GM19438 (cell line): ENCODE measurements around the gene FES.
A peak's percentile ranks its signal among the peaks of the same experiment; 100 is the strongest.
"Not testable (repeated sequence)": the region's sequence is repeated elsewhere in the genome, so short reads cannot be mapped to it uniquely, and the experiment has no call there.

ENCODE experiments used
- ATAC-seq: cut with Tn5 transposase; IDR thresholded peaks from one replicate; pipeline ENCODE4 v1.9.1; 2021; ENCODE audit warnings: low read depth; ENCODE audit not compliant: unreplicated experiment

FES gene

DNA sequence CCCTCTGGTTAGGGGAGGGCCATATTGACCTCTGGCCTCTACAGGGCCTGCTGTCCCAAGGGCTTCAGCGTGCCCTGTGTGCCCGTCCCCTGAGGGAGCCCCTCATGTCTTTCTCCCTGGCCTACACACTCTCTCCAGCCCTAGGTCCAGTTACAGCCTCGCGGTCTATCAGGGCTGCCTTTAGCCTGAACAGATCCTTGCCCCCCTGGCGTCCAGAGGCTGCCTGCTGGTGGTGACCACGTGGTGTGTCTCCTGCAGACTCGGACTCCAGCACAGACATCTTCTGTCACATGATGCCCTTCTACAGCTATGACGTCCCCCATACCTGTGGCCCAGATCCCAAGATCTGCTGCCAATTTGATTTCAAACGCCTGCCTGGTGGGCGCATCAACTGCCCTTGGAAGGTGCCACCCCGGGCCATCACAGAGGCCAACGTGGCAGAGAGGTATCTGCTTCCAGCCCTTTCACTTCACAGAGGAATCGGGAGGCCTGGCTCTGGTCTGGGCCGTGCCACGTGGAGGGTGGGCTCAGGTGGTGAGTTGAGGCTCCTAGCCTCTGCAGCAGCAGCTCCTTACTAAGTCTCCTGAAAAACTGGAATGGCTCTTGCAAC, 22.9 kb downstream of the FES start:
- no peak for ATAC-seq

DNA sequence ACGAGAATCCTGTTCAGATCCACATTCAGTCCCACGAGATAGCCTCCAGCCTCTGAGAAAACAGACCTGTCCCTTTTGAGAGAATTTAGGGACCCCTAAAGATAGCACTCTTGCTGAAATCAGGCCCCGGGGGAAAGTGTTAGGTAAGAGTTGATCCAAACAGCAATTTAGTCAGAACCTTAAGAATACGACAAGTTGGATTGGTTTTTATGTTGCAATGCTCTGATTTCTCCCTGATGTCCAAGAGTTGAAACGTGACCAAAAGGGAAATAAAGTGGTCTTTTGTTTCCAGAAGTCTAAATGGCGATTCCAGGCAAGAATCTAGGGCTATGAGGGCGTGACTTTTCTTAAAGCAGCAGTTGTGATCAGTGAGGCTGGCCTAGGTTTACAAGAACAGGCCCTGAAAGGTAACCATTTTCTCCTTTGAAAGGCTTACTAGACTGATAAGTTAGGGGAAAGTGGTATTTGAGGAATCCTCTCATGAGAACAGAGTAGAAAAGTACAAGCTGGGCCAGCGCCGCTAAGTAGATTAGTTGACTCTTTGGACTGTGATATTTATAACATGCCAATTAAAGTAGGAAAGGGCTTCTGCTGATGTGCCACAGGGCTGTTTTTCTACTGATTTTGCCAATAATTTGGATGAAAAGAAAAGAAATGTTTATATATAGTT, 23.7 kb downstream of the FES start:
- no peak for ATAC-seq

DNA sequence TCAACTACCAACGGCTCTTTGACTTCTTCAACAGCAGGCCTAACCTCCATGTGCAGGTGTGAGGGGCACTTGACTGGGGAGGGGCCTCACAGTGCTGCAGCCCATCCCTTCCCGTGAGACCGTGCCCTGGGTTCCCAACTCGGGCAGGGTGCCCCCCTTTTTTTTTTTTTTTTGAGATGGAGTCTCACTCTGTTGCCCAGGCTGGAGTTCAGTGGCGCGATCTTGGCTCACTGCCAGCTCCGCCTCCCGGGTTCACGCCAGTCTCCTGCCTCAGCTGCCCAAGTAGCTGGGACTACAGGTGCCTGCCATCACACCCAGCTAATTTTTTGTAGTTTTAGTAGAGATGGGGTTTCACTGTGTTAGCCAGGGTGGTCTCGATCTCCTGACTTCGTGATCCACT, 25.1 kb downstream of the FES start:
- ATAC-seq: not testable (repeated sequence)

DNA sequence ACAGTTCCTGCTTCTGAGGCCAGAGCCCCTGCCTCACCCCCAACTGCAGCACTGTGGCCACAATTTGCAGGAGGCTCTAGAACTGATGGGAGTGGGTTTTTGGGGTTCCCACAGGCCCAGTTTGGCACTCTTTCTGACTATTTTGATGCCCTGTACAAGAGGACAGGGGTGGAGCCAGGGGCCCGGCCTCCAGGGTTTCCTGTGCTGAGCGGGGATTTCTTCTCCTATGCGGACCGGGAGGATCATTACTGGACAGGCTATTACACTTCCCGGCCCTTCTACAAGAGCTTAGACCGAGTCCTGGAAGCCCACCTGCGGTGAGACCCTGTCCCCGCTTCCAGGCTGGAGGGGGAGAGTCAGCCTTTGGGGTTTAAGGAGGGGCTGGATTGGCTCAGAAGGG, 25.7 kb downstream of the FES start:
- no peak for ATAC-seq

DNA sequence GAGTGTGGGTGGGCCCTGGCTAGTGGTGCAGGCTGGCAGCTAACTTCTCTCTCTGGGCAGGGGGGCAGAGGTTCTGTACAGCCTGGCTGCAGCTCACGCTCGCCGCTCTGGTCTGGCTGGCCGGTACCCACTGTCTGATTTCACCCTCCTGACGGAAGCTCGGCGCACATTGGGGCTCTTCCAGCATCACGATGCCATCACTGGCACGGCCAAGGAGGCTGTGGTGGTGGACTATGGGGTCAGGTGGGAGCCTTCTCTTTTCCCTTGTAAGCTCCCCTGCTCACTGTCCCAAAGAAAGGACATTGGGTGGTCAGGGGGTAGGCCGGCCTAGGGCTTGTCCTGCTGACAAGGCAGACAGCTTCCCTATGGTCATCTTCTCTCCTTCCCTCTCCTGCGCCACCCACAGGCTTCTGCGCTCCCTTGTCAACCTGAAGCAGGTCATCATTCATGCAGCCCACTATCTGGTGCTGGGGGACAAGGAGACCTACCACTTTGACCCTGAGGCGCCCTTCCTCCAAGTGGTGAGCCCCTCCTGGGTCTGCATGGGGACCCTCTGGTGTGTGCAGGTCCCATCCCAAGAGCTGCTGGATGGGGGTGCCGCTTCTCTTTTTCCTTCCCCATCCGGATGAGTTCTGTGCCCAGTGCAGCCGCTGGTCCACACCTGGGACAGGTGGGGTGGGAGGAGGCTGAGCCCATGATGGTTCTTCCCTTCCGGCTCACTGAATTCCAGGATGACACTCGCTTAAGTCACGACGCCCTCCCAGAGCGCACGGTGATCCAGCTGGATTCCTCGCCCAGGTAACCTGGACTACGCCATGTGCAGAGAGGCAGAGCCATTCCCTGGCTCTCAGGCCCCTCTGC, 26.4 kb downstream of the FES start:
- ATAC-seq: no peak

DNA sequence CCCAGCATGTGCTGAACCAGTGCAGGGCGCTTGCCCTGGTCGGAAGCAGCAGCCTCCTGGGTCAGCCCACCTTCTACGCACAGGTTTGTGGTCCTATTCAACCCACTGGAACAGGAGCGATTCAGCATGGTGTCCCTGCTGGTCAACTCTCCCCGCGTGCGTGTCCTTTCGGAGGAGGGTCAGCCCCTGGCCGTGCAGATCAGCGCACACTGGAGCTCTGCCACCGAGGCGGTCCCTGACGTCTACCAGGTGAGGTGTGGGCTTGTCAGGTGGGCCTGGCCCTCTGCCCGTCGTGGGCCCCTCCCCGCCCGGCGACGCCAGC, 27.0 kb downstream of the FES start:
- ATAC-seq: no peak

DNA sequence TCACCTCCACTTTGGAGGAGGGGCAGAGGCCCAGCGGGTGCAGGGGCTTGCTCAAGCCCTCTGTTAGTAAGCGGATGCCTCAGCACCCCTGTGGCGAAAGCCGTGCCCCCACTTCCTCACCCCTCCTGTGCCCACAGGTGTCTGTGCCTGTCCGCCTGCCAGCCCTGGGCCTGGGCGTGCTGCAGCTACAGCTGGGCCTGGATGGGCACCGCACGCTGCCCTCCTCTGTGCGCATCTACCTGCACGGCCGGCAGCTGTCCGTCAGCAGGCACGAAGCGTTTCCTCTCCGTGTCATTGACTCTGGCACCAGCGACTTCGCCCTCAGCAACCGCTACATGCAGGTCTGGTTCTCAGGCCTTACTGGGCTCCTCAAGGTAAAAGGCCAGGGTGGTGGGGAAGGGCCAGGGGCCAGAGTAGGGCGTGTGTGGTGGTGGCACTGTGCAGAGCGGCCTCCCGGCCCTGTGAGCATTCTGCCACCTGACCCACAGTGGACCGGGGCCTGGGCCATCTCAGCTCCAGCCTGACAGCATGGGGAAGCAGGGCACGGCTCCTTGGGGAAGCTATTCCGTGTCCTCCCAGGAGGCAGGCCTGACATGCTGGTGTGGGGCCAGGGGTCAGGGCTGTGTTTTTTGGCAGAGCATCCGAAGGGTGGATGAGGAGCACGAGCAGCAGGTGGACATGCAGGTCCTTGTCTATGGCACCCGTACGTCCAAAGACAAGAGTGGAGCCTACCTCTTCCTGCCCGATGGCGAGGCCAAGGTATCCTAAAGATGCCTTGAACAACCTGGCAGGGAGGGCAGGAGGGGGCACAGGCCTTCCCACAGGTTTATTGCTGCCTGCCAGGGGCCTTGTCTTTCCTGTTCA, 27.8 kb downstream of the FES start:
- no peak for ATAC-seq

DNA sequence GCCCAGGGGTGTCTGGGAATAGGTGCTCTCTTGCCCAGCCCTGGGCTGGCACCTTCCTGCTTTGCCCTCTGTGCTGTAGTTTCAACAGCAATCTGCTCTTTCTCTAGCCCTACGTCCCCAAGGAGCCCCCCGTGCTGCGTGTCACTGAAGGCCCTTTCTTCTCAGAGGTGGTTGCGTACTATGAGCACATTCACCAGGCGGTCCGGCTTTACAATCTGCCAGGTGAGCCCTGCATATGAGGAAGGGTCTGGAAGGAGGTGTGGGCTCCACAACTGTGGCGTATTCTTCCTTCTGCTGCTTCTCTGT, 28.4 kb downstream of the FES start:
- ATAC-seq: no peak

DNA sequence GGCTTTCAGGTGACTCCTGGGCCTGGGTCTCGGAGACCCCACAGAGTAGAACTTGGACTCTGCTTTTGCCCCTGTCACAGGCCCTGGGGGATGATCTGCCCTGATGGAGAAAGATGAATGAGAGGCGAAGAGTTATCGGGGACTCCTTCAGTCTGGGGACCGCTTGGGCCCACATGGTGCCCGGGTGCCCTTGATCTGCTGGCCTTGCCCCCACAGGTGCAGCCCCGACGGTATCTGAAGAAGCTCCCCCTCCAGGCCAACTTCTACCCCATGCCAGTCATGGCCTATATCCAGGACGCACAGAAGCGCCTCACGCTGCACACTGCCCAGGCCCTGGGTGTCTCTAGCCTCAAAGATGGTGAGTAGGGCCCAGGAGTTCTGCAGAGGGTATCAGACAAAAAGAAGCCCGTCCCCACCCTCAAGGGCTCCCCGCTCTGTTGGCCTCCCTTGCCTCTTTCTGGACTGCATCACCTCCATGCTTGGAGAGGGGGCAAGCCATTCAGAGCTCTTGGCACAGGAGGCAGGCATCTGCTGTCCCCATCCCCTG, 29.2 kb downstream of the FES start:
- ATAC-seq: no peak

DNA sequence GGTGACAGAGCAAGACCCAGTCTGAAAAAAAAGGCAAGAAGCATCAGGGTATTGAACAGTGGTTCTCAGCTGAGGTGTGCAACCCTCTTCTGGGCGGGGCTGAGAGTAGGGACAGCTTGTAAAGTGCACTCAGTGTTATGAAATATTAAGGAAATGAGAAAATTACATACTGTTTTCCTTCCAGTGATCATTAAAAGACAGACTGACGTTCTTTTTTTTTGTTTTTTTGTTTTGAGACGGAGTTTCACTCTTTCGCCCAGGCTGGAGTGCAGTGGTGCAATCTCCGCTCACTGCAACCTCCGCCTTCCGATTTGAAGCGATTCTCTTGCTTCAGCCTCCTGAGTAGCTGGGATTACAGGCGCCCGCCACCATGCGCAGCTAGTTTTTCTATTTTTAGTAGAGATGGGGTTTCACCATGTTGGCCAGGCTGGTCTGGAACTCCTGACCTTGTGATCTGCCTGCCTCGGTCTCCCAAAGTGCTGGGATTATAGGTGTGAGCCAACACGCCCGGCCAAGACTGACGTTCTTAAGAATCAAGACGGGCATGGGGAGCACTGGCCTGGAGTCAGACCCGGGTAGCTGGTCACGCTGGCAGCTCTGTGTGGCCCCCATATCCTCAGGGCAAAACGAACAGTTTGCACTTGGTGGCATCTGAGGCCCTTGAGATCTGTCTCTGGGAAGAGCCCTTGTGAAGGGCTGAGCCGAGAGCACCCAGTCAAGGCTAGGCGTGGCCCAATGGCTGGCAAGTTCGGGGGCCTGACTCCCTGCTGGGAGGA, 30.2 kb downstream of the FES start:
- ATAC-seq: no peak

DNA sequence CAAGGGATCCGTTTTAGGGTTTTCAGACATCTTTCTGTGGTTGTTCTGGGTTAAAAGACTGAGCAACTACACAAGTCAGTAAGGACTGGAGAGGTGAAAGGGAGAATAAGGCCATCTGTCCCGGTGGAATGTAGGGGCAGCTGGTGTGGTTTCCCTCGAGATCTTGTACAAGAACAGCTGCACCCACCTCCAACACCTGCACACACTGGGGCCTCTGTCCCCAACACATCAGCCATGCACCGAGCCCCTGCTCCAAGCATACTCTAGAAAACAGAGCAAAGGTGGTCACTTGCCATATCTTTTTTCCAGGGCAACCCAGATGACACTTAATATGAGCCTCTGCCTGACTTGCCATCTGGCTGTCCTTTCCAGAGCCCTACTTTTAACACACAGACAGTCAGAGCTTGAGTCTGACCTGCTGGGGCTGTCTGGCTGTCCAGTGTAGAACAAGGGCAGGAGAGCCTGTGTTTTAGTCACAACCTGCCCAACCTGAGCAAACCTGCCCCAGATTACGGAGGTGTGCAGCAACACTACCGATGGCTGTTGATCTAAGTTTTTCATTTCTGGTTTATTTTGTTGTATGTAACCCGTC, 31.0 kb downstream of the FES start:
- peak; percentile 69 for ATAC-seq

DNA sequence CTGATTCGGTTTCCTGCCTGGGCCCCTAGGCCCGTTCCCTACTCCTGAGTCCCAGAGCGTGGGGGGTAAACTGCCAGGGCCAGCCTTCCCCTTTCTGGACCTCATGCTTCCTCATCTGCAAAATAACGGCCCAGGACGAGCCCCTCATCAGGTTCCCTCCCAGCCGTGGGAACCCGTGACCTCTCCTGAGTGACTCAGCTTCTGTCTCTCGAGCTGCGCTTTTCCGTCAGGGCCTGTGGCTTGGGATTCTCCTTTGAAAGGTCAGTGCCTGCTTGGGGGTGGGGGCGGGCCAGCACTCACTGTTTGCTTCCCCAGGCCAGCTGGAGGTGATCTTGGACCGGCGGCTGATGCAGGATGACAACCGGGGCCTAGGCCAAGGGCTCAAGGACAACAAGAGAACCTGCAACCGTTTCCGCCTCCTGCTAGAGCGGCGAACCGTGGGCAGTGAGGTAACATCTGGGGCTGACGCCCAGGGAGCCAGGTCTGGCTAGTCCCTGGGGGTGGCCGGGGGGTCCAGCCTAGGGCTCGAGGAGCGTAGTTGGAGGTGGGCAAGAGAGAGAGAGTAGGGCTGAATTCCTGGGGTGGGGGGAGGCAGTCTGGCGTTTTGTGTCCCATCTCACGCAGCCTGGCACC, 31.6 kb downstream of the FES start:
- no peak for ATAC-seq

DNA sequence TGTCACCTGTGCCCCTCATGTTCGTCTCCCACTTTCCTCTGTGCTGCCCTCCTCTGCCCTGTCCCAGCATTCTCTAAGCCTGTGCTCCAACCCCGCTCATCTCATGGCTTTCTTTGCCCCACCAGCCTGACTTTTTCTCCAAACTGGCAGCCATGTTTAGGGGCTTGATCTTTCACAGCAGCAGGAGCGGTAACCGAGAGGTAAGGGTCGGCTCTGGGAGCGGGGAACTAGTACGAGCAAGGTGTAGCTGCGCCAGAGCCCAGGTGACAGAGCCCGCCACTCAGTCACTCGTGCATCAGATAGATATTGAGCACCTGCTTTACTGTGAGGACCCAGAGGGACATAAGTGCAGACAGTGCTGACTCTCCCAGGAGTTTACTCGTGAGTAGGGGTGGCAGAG, 32.2 kb downstream of the FES start:
- ATAC-seq: no peak

DNA sequence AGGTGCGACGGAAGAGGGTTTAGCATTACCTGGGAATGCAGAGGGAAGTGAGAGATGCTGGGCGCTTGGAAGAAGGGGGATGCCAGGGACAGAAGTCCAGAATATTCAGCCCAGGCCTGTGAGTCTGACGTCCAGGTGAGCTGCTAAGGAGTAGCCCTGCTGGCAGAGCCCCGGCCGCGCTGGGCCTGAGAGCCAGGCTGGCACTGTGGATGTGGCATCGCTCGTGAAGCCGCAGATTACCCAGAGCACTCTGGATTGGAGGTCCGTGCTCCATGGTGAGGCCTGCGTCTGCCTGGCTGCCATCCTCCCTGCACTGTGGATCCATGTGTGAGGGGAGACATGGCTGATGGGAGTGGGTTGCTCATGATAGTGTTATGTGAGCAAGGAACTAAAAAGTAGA, 33.3 kb downstream of the FES start:
- ATAC-seq: no peak

DNA sequence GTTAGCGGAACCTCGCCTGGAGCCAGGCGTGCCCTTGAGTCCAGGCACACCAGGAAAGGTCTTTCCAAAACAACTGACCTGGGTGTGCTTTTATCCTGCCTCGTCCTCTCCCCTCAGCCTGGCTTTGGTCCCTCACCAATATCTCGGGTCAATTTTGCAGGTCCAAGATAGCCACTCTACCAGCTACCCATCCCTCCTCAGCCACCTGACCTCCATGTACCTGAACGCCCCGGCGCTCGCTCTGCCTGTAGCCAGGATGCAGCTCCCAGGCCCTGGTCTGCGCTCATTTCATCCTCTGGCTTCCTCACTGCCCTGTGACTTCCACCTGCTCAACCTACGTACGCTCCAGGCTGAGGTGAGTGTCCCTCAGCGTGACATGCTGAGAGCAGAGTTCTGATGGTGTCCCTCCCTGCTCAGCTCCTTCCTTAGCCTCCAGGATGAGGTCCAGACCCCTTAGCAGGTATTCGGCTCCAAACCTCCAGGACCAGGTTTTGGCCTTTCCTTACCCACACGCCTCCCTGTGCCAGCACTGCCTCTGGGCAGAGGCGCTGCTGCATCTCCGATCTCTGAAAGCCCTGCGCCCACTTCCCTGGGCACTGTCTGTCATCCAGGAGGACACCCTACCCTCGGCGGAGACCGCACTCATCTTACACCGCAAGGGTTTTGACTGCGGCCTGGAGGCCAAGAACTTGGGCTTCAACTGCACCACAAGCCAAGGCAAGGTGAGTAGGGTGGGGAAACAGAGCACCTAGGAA, 33.9 kb downstream of the FES start:
- ATAC-seq: no peak

DNA sequence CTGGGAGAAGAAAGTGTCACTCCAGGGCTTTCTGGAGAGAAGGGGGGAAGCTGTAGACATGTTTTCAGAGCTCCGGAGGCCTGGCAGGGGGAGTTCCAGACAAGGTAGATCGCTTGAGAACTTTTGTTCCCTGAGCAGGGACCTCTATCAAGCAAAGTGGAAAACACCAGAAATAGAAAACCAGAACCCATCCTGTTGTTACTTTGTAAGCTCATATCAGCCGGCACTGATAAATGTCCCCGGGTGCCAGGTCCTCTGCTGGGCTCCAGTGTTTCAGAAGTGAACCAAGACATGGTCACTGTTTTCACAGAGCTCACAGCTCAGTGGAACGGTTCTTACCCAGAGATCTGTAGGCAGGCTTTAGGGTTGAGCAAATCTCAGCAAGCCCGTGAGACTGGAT, 34.5 kb downstream of the FES start:
- ATAC-seq: no peak

DNA sequence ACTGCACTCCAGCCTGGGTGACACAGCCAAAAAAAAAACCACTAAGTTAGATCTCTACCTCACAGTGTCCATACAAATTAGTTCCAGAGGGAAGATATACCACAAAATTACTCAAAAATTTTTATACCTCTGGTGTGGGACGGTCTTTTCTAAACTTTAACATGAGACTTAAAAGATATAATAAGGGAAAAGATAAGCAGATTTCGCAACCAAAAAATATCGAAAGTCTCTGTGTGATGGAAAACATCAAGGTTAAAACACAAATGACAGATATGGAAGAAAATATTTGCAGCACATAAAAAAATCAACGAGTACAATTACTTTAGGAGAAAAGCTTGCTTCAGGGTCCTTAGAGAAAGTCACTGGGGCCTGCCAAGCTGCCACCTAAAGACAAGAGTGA, 37.6 kb downstream of the FES start:
- no peak for ATAC-seq

DNA sequence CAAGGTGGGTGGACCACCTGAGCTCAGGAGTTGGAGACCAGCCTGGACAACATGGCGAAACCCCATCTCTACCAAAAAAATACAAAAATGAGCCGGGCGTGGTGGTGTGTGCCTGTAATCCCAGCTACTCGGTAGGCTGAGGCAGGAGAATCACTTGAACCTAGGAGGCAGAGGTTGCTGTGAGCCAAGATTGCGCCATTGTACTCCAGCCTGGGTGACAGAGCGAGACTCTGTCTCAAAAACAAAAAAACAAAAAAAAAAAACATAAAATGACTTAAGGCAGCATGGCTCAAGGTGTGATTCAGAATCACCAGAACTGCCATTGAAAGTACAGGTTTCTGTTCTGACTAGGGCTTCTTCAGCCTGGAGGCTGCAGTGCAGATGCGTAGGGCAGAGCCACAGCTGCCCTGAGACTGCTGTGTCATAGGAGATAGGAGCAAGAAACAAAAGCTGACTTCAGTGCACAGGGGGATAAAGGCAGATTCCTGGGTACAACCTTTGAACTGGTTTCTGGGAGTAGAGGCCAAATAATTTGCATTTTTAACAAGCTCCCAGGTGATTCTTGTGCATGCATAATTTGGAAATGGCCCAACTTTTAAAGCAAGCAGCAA, 38.5 kb downstream of the FES start:
- peak; percentile 83 for ATAC-seq
